Activated CD8-positive, alpha-beta memory T cell treated with anti-CD3 and anti-CD28 coated beads, Interleukin-2, amount 50 U/mL, for 1 hour (primary cell): ENCODE measurements around the gene NEDD1.

Source experiments
- DNase-seq: peaks from one replicate; pipeline ENCODE4 v3.0.0-alpha.2; 2020; ENCODE audit errors: extremely low read depth

The NEDD1 gene, protein sequence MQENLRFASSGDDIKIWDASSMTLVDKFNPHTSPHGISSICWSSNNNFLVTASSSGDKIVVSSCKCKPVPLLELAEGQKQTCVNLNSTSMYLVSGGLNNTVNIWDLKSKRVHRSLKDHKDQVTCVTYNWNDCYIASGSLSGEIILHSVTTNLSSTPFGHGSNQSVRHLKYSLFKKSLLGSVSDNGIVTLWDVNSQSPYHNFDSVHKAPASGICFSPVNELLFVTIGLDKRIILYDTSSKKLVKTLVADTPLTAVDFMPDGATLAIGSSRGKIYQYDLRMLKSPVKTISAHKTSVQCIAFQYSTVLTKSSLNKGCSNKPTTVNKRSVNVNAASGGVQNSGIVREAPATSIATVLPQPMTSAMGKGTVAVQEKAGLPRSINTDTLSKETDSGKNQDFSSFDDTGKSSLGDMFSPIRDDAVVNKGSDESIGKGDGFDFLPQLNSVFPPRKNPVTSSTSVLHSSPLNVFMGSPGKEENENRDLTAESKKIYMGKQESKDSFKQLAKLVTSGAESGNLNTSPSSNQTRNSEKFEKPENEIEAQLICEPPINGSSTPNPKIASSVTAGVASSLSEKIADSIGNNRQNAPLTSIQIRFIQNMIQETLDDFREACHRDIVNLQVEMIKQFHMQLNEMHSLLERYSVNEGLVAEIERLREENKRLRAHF

DNA sequence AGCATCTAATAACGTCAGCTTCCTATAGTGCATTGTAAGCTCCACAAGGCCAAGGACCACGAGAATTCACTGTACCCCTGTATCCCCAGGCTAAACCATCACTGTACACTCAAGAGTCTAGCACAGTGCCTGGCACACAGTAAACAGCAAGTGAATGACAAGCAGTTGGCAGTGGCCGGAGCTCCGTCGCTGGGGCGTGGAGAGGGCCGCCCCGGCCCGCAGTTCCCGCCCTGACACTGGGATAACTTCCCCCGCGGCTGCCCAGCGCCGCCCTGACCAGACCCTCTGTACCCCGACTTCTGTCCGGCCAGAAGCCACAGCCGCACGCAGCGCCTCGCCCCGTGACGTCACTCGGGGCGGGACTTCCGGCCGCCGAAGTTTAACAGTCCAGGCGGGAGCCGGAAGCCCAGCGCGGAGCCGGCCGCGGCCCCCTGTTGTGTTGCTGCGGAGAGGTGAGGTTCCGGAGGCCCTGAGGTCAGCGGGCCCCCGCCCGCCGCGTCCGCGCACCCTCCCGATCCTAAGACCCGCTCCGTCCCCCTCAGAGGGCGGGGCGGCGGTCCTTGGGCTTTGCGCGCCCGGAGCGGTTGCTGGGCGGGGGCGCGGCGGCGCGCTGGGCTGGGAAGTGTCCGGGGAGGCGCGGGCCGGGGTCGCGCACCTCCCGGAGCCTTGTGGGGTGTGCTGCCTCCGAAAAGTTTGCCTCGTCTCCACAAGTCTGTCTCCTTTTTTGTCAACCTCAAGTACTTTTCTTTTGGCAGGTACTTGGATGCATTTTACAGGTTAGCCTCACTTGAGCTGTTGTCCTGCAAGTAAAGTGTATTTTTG lies at the start of gene NEDD1:
Gene NEDD1, plus strand, starts transcription at position 409 of the 822 bp plus-strand sequence. CDS start 2,503 bp downstream, outside the sequence.
- peak; percentile 29 for DNase-seq

DNA sequence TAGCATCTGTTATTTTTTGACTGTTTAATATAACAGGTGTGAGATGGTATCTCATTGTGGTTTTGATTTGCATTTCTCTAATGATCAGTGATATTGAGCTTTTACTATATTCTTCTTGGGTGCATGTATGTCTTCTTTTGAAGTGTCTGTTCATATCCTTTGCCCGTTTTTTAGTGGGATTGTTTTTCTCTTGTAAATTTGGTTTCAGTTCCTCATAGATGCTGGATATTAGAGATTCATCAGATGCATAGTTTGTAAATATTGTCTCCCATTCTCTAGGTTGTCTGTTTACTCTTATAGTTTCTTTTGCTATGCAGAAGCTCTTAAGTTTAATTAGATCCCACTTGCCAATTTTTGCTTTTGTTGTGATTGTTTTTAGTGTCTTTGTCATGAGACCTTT lies 48.9 kb upstream of the NEDD1 start:
- DNase-seq: no peak

DNA sequence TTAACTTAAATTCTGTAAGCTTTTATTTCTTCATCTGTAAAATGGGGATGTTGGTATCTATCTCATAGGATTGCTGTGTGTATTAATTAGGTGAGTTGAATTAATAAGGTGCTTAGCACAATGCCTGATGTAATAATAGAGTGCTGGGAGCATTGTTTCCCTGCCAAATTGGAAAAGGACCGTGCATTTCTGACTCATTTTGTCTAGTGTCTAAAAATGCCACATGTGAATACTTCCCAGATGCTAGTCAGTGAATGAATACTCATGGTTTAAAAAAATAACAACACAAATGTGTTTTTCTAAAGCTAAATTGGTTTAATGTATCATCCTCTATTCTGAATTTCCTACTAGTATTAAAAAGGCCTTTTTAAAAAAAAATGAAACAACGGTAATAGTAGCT lies 45.4 kb upstream of the NEDD1 start:
- DNase-seq: no peak

DNA sequence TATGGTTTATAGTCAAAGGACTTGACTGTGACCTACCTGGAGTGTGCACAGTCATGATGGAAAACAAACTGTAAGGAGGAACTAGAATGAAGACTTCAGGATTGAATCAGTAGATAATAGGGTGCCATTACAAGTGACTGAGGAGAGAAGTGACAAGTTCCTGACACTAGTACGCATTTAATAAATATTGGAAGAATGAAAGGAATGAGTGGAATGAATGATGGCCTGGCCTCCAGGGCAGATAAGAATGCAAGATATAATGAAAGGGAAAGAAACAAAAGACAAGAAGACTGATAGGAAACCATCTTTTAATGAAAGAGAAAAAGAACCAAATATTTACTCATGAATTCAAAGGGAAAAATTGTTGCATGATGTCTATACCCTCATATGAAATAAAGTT lies 44.7 kb upstream of the NEDD1 start:
- DNase-seq: no peak

DNA sequence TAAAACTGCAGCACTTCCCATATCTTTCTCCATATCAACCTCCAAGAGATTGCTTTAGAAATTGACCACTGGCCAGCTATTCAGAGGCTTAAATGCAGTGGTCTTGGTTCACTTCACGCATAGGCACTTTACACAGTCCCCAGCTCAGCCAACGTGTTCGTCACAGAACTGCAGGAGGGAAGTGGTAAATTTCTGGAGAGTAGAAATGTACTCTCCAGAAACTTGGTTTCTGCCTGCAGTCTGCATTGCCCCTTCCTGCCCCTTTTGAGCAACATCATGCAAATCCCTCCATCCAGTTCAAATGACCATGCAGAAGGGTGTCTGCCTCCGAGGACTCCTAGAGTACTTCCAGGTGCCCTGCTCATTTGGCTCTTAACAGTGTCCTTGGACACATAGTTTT lies 42.7 kb upstream of the NEDD1 start:
- DNase-seq: no peak

DNA sequence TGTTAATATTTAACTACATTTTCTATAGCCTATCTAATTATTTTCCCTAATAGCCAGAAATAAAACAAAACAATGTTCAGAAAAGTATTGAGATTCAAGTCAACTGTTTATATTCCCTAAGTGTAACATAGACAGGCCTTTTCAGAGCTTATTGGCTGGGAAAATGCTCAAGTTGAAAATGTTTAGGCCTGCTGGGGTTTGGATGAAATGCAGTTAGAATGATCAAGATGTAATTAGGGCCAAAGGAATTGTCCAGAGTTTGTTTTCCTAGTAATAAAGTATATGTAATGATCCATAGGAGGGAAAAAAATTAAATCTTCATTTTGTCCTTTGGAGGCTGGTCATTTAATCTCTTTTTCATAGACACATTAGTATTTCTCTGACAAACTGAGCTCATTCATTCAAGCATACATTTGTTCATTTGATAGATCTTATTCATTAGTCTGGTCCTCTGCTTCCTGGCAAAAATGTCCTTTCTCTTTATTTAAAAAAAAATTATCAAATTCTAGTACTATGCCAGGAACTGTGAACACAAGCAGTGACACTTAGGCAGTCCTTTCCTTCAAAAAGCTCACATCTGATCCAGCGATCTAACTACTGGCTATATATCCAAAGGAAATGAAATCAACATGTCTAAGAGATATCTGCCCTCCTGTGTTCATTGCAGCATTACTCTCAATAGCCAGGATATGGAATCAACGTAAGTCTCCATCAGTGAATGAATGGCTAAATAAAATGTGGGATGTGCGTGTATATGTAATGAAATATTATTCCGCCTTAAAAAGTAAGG lies 40.1 kb upstream of the NEDD1 start:
- DNase-seq: no peak

DNA sequence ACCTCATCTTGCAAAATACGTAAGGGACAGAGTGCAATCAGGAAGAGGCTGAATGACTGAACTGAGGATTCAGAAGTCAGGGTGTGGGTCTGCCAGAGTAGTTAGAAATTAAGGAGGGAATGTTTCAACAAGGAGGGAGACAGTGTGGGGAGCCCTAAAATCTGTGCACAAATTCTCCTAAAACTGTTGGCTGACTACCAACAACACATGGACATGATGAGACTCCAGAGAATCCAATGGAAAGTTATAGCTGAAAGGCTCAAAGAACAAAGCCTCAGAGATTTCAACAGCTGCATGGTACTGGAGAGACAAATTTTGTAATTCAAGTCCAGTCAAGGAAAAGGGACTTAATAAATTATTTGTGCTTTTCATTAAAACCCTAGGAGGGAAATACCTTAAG lies 36.1 kb upstream of the NEDD1 start:
- no peak for DNase-seq

DNA sequence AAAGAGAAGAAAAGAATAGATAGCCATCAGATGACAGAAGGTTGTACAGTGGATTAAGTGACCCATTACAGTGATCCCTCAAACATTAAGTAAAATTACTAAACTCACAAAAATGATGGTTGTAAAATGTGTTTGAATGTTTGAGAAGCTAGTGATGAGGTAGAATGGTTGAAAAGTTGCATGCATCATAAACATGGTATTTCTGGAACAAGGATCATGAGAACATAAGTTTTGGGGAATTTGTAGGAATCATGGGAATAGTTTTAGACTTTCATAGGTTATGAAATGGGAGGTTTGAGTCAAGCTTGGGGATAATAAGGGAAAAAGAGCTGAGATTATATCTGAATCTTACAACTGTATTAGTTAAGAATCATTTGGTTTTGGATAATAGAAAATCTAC lies 34.1 kb upstream of the NEDD1 start:
- DNase-seq: no peak

DNA sequence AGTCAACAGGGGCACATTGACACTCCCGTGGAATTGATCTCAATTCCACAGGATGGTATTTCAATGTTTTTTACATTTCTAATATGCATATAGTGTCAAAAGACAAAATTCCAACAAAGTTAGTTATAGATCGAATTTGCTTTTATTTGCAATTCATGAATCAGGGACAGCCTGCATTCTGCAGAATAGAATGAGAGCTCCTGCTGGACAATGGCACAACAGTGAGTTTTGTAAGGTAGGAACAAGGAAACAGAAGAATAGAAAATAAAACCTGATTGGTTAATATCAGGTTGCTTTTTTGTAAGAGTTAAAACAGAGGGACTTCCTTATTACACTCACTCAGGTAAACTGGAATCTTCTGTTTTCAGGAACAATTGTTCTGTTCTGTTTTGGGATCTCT lies 32.8 kb upstream of the NEDD1 start:
- no peak for DNase-seq

DNA sequence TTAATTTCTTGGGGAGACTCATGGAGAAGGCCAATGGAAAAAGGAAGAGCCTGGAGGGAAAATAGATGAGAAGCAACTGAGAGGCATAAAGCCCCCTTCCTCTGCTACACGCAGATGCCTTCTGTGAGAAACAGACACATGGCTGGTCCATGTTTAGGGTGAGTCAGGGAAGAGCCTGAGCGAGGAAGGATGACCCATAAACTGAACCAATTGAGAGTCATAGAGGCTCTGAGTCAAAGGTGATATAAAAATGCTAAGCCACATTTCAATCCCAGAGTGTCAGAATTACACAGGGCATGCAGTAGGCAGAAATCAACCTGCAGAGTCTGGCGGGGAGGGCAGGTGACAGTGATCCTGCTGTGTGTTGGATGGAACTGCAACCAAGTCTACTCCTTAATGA lies 30.1 kb upstream of the NEDD1 start:
- no peak for DNase-seq

DNA sequence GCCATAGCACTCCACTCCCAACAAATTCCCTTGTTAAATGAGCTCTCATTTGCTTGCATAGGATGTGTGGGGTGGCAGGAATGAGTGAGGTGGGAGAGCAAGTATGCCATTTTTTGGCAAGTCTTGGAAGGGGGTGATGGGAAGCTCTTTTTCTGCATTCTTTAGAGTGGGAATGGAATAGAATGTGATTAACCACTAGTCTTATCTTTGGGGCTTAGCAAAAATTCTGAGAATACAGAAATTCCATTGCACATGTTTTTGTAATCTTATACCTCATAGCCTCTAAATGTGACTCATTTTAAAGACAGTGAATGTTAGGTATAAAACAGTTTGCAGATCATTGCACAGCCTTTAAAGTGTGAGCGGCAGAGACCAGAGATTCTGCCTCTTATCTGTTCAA lies 28.4 kb upstream of the NEDD1 start:
- no peak for DNase-seq

DNA sequence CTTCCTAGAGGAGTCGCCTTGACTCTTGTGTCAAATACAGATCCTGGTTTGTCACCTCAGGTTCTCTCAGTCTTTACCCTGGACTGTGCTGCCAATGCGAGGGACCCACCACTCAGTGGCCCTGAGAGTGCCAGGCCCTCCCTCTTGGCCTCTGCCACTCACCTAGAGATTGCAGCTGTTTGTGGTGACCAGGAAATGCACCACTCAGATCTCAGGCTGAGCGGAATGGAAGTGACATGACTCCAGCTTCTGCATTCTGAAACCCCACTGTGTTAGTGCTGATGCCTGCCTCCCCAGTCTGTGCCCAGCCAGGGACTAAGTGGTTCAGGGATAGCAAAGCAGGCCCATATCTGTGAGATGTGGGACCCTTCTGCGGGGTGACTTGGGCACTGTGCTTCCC lies 27.8 kb upstream of the NEDD1 start:
- DNase-seq: no peak

DNA sequence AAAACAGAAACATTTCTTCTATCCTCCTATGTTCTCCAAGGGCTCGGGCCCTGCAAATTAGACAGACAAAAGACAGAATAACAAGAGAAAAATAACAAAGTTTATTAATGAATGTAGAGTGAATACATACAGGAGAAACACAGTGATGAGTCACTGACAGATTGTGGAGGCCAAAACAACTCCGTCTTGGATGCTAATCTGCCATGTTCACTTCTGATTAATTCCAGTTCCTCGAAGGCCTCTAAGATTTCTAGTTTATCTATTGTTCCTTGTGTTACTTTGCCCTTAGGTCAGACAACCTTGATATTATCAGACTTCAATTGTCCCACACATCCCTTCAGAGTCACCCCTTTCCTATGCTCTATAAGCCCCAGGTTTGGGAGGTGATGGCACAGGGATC lies 26.8 kb upstream of the NEDD1 start:
- no peak for DNase-seq

DNA sequence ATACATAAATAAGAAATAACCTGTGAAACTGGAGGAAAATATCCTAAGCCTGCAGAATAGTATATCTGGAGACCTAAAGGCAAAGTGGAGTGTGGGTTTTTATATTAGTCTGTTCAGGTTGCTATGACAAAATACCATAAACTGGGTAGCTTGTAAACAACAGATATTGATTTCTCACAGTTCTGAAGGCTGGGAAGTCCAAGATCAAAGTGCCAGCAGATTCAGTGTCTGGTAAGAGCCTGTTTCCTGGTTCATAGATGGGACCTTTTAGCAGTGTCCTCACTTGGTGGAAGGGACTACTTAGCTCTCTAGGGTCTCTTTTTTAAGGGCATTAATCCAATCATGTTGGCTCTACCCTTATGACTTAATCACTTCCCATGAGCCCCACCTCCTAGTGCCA lies 25.4 kb upstream of the NEDD1 start:
- no peak for DNase-seq

DNA sequence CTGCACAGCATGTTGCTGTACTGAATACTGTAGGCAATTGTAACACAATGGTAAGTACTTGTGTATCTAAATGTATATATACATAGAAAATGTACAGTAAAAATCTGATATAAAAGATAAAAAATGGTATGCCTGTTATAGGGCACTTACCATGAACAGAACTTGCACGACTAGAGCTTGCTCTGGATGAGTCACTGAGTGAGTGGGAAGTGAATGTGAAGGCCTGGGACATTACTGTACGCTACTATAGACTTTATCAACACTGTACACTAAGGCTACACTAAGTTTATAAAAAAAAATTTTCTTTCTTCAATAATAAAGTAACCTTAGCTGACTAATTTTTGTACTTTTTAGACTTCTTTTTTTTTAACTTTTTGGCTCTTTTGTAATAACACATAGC lies 24.2 kb upstream of the NEDD1 start:
- DNase-seq: no peak

DNA sequence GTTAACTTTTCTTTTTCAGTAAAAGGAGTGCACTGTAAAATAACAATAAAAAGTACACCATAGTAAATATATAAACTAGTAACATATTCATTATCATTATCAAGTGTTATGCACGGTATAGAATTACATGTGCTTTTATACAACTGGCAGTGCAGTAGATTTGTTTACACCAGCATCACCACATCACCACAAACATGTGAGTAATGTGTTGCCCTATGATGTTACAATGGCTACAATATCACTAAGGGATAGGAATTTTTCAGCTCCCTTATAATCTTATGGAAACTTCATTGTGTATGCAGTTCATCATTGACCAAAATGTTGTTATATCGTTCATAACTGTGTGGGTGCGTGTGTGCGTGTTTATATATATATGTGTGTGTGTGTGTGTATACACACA lies 23.5 kb upstream of the NEDD1 start:
- DNase-seq: no peak

DNA sequence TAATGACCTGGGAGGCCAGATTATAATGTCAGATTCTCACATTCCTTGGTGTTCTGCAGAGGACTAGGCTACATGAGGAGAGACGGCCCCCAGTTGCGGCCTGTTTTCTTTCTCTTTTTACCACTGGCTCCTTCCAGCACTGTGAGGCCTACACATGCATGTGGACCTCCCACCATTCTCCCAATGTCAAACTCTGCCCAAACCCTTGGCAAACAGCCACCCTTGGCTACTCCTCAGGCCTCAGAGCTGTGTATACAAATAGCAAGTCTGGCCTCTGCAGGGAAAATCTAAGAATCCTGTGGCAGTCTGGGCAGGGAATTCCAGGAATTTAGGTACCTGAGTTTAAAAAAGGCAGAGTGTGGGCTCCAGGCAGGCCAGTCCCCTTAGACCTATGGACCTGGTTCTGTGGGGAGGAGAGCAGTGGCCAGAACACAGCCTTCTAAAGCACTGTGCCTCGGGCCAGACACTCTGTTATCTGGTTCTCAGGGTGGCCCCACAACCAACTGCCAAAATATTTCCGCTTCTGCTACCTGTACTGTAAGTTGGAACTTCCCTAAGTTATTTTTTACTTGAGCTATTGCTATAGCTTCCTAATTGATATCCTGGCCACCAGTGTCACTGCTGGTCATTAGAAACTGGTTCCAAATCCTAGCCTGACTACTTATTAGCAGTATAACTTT lies 19.9 kb upstream of the NEDD1 start:
- DNase-seq: no peak

DNA sequence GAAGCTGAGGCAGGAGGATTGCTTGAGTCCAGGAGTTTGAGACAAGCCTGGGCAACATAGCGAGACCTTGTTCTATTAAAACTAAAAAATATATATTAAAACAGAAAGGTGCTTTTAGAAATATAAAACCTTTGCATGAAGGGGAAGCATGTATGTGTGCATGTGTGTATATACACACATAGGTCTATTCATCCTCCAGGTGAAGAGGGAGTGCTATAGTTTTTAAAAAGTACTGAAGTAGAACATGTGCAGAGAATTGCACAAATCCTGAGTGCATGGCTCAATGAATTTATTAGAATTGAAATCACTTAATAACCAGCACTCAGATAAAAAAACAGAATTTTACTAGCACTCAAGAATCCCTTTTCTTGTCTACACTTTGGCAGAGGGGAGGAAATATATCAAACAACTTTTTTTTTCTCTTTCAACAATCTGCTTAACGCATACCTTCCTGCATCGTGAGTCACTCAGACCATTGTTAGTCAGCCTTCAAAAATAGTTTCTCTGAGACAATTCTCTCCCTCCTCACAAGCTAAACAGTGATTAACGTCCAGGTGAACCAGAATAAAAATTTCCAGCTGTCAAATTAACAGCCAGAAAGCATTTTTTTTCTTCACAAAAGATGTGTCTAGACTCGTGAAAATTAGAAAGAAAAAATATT lies 17.7 kb upstream of the NEDD1 start:
- no peak for DNase-seq

DNA sequence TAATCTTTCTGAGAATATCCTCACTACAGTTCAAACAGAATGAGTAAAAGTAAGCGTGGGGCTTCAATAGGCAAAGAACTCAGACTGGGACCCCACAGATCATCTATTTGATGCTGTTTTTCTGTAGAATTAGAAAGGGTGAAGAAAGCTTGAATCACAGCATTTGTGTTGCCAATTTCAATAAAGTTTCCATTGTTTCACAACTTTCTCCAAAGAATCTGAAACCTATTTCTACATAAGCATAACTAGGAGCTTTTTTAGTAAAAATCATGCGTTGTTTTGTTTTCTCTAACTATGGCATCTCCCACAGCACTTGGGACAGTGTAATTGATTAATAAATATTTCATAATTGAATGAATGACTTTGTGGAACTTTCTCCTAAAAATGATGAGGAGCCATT lies 16.7 kb upstream of the NEDD1 start:
- DNase-seq: no peak

DNA sequence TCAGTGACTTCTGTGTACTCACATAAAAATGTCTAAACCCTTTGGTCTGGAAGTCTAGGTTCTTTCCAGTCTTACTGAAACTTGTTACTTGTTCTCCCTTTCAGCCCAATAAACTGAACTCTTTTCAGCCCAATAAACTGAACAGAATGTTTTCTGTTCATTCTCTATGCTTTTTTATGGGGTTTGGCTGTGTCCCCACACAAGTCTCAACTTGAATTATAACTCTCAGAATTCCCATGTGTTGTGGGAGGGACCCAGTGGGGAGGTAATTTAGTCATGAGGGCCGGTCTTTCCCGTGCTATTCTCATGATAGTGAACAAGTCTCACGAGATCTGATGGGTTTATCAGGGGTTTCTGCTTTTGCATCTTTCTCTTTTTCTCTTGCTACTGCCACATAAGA lies 15.0 kb upstream of the NEDD1 start:
- no peak for DNase-seq

DNA sequence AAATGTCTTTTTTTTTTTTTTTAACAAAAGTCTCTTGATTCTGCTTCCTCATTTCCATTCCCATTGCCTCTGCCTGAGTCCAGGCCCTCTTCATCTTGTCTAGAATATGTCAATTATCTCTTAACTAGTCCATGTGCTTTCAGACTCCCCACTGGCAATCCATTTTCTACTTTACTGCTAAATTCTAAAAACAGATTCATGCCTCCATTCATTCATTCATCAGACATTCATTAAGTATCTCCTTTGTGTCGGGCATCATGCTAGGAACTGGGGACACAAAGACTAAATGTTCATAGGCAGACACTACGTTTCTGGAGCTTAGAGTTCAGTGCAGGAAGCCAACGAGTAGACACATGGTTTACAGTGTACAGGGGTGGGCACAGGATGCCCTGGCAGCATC lies 9.6 kb upstream of the NEDD1 start:
- DNase-seq: no peak
